ENCODE results near the gene RUNX2. TPM values are rescaled to one million over a fixed set of nuclear protein-coding genes. Genes with fewer than 3 reads are reported as not detected.

Gene RUNX2
- total RNA-seq, 1 donor from 2014 or later, result 3.7 TPM

DNA sequence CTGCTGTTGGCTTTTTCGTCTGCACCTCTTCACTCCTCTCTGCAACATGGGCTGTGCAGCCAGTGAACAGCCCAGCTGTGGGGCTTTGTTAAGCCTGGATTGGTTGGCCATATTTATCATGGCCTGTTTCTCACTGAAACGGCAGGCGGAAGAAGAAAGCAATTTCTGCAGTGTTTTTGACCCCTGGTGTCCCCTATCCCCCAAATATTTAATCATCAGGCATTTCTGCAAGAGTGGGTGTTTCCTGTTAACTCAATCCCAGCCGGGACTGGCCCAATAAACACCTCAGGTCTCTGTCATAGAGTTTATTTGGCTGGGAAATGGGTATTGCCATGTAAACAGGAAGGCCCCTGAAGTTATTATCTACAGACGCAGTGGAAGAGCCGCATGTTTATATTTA lies 224.4 kb downstream of the RUNX2 start:
- Histone ChIP-seq H3K36me3 (no peaks in the 10 kb centered on the region), H3K4me1 (no peaks in the 10 kb centered on the region), H3K27ac (no peak overlapping the region), H3K27me3 (ENCODE audit: low read depth) (no peaks in the 10 kb centered on the region), H3K4me3 (no peak overlapping the region), H3K9me3 (no peaks in the 10 kb centered on the region)
- TF ChIP-seq, protein P1, sequence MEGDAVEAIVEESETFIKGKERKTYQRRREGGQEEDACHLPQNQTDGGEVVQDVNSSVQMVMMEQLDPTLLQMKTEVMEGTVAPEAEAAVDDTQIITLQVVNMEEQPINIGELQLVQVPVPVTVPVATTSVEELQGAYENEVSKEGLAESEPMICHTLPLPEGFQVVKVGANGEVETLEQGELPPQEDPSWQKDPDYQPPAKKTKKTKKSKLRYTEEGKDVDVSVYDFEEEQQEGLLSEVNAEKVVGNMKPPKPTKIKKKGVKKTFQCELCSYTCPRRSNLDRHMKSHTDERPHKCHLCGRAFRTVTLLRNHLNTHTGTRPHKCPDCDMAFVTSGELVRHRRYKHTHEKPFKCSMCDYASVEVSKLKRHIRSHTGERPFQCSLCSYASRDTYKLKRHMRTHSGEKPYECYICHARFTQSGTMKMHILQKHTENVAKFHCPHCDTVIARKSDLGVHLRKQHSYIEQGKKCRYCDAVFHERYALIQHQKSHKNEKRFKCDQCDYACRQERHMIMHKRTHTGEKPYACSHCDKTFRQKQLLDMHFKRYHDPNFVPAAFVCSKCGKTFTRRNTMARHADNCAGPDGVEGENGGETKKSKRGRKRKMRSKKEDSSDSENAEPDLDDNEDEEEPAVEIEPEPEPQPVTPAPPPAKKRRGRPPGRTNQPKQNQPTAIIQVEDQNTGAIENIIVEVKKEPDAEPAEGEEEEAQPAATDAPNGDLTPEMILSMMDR (IDR thresholded peaks at IDR 0.05), result no peak
- intact Hi-C loops (cut with DNase I), result no loop called here
- no peak for DNase-seq
- ATAC-seq, result no peak

DNA sequence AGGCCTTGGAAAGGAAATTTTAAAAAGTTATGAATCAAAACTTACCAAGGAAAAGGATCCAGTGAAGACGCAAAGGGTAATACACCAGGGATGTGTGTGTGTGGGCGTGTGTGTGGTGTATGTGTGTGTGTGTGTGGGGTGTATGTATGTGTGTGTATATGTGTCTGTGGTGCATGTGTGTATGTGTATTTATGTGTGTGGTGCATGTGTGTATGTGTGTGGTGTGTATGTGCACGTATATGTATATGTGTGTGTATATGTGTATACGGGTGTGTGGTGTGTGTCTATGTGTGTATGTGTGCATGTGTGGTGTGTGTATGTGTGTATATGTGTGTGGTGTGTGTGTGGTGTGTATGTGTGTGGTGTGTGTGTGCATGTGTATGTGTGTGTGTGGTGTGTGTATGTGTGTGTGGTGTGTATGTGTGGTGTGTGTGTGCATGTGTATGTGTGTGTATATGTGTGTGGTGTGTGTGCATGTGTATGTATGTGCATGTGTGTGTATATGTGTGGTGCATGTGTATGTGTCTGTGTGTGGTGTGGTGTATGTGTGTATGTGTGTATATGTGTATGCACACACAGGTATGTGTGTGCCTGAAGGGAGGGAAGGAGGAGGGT lies 225.7 kb downstream of the RUNX2 start:
- no peak overlapping the region for H3K27ac ChIP-seq
- H3K4me1 ChIP-seq, result peaks cover 3% of the 10 kb centered on the region
- no peaks in the 10 kb centered on the region for H3K27me3 ChIP-seq (ENCODE audit: low read depth)
- intact Hi-C loops (cut with DNase I), result no loop called here
- no peak overlapping the region for H3K4me3 ChIP-seq
- ATAC-seq (peak in 1 of 2 donors; percentile 43), DNase-seq (no peak)
- H3K36me3 ChIP-seq, result no peaks in the 10 kb centered on the region
- H3K9me3 ChIP-seq, result no peaks in the 10 kb centered on the region
- TF ChIP-seq, protein P1 (IDR thresholded peaks at IDR 0.05), result no peak

DNA sequence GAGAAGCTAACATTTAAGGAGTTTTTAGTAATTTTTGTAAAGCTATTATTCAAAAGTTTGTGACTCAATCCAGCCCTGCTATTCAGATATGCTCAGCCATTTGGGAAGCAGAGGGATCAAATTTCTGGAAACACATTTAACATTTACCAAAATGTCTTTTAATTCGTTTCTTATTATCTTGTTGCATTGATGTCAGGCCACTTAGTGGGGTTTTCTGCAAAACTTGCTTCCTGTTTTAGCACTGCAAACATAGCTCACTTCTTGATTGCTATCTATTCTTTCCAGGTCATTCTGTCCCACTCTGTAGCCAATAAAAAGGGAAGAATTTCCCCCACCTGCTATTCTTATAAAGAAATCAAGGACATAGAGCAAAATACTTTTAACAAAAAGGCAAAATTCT lies 226.5 kb downstream of the RUNX2 start:
- ATAC-seq (no peak), DNase-seq (no peak)
- Histone ChIP-seq H3K4me1 (peaks cover 3% of the 10 kb centered on the region), H3K27me3 (ENCODE audit: low read depth) (no peaks in the 10 kb centered on the region), H3K27ac (no peak overlapping the region), H3K9me3 (no peaks in the 10 kb centered on the region), H3K4me3 (no peak overlapping the region), H3K36me3 (no peaks in the 10 kb centered on the region)
- TF ChIP-seq, protein P1 (IDR thresholded peaks at IDR 0.05), result no peak
- intact Hi-C loops (cut with DNase I), result no loop called here

DNA sequence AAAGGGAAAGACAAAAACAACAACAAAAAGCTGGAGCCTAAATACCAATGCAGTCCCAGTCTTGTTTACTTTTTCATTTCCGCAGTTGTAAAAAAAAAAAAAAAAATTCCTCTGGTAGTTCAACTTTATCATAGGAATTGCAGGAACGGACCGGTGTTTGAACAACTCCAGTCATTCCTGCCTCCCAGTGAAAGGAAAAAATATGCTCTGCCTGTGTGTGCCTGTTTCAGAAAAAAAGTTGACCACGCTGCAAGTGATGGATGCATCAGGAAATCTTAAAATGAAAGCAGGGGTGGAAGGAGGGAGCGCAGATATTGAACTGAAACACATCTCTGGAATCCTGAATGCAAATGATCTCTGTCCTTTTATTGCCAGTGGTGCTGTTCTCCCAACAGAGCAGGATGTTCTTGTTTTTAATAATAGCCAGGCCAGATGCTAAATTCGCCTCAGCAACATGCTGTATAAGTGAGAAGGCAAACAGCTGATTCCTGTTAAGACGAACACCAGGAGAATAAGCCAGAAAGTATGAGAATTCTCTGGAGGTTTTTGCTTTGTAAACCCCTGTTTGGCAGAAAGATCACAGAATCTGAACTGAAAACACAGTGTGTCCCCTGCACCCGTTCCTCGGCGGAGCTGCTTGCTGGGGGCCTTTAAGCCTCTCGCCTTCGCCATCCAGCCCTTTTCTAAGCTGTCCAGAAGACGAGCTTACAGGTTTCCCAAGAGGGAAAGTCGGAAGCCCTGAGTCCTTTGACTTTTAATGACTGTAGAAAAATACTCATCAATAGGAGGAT lies 228.0 kb downstream of the RUNX2 start:
- no peak for ATAC-seq
- no peak overlapping the region for H3K4me3 ChIP-seq

DNA sequence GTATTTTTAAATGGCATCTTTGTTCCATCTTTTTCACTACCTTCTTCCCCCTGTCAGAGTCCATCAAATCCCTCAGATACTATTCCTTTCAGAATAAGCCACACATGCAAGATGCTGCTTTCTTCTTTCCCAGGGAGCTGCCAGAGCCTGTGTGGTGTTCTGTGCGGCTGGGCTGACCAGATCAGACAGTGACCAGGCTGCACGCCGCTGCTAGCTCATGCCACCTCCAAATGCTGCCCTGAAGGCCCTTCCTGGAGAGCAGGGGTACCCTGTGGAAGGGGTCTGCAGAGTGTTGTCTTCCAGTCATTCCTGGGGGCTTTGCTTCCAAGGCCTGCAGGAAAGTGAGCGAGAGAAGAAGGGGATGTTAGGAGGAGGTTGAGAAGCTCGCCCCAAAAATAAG lies 228.7 kb downstream of the RUNX2 start:
- H3K36me3 ChIP-seq, result no peaks in the 10 kb centered on the region
- peaks cover 3% of the 10 kb centered on the region for H3K4me1 ChIP-seq
- DNase-seq (no peak), ATAC-seq (no peak)
- intact Hi-C loops (cut with DNase I), result no loop called here
- TF ChIP-seq, protein P1 (IDR thresholded peaks at IDR 0.05), result no peak
- H3K27ac ChIP-seq, result peak overlapping the region; percentile 12
- no peaks in the 10 kb centered on the region for H3K27me3 ChIP-seq (ENCODE audit: low read depth)
- no peaks in the 10 kb centered on the region for H3K9me3 ChIP-seq
- H3K4me3 ChIP-seq, result no peak overlapping the region

More for the DNA sequence above, 228.0 kb downstream of the RUNX2 start:
- TF ChIP-seq, protein P1 (IDR thresholded peaks at IDR 0.05), result no peak
- Histone ChIP-seq H3K4me1 (peaks cover 3% of the 10 kb centered on the region), H3K9me3 (no peaks in the 10 kb centered on the region), H3K36me3 (no peaks in the 10 kb centered on the region), H3K27ac (peak overlapping the region; percentile 12), H3K27me3 (ENCODE audit: low read depth) (no peaks in the 10 kb centered on the region)
- intact Hi-C loops (cut with DNase I), result no loop called here
- no peak for DNase-seq

Data from lower lobe of right lung (tissue), 2 donors.